Measurements from ENCODE around the gene MST1R. TPM values are rescaled to one million over a fixed set of nuclear protein-coding genes. Genes with fewer than 3 reads are reported as not detected.
A peak's percentile ranks its signal among the peaks of the same experiment; 100 is the strongest.

MST1R gene
- polyA plus RNA-seq, 4 donors, result 0.84 to 1.5 (median 1.3) TPM

DNA sequence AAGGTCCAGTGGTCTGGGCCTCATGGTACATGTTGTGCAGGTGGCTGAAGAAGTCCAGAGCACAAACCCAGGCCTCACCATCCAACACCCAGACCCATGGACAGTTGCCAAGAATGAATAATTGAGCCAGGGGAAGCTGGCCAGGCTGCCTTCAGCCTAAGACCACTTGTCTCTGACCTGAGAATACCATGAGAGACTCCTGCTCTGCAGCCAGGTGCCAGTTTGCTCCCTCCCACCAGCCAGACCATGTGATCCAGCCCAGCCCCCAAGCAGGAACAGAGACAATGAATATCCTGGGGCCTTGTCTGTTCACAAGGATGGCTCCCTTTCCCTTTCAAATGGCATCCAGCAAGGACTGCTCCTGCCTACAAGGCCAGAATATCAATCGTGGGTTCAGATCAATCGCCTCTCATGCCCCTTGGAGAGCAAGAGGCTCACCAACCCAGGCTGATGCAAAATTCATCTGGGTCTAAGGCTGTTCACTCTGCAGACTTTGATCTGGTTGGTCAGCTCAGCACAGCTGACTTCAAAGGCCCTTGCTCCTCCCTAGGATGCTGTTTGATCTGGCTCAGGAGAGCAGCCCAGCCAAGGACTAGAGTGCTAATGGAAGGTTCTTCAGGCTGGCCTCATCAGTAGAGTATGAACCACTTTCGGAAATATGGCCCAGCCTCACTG, 60.7 kb downstream of the MST1R start:
- DNase-seq (ENCODE audit: low read depth in 4 of 4, low spot score in 3 of 4), result no peak

DNA sequence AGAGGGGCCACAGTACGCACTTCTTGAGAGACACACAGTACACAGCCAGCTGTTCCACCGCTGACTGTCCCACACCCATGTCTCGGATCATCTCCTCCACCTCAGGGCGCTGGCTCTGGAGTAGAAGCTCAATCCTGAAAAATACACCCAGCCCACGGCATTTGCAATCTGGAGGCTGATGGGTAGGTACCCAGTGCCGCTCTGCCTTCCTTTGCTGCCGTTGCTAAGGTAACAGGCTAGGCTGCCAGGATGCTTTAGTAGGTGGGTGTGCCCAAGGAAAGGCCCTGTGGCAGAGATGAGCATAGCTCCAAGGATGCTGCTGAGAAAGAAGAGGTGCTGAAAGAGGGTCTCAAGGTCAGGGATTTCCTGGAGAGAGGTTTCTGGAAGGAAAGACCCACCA, 61.9 kb downstream of the MST1R start:
- DNase-seq (ENCODE audit: low read depth in 4 of 4, low spot score in 3 of 4), result no peak

DNA sequence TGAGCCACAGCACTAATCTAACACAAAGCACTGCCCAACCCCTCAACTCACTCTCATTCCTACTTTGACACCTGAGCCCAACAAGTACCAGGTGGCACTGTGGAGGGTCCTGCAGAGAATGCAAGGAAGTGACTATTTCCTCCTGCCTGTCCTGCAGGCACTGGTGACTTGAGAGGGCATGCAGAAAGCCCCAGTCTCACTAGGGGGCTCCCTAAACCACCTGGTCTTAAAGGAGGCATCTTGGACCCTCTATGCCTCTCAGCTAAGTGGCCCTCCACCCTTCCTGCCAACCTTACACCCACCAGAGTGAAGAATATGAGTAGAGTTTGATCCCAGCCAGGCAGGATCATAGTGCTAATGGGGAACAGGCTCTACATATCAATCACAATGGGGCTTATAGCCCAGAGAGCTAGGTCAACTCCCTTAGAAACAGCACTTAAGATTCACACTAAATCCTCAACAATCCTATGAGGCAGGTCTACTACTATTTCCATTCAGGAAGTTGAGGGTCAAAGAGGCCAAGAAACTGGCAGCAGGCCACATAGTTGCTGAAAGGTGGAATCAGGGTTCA, 62.5 kb downstream of the MST1R start:
- DNase-seq (ENCODE audit: low read depth in 4 of 4, low spot score in 3 of 4), result no peak

DNA sequence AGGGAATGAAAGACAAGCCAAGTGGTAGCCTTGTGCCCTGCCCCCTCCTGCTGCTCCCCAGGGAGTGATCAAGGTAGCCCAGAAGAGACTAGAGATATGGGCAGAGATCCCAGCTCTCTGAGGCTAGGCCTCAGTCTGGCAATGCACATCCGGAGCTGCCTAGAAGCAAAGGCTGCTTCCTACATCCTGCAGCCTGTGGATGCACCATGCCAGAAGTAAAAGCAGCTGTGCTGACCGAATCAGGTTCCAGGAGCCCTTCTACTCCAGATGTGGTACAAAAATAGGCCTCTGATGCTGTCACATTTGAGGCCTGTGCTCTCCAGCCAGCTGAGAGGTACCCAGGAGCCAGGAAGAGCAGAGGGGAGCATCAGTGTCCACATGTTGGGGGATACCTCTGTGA, 63.3 kb downstream of the MST1R start:
- no peak for DNase-seq (ENCODE audit: low read depth in 4 of 4, low spot score in 3 of 4)

DNA sequence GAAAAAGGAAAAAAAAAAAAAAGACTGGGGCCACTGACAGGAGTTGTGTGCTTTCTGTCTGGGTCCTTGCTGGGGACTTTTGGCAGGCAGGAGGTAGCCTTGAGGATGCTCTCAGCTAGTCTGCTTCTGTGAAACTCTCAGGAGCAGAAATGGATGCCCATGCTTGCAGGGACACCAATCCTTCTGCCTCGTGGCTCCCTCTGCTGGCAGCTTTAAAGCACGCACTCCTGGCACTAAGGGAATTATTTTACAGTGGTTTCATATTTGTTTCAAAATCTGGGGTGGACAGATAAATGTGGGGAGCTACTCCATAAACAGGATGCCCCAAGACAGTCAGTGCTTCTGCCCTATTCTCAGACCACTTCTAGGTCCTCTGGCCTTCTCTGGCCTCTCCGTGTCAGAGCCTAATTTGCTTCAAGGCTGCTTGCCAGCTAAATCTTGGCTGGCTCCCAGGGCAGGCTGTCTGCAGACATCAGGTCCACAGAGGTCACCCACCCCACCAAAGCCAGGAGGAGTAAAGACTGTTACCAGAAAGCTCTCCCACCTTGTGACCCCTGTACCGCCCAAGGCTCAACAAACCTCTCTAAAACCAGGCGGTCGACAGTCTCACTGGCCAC, 64.4 kb downstream of the MST1R start:
- DNase-seq (ENCODE audit: low read depth in 4 of 4, low spot score in 3 of 4), result peak; percentile 55 to 70 (median 68)

Other genes with a start within 250 kb of the MST1R start
- 100 to 1,000 TPM; 143 to 155 (median 147) TPM for gene APEH, start 229.5 kb downstream of the MST1R start, polyA plus RNA-seq (ENCODE audit: insufficient read length in 4 of 4)
- gene MST1, start 214.4 kb downstream of the MST1R start, polyA plus RNA-seq (ENCODE audit: insufficient read length in 4 of 4), result 100 to 1,000 TPM; 115 to 197 (median 150) TPM
- gene RNF123, start 214.3 kb downstream of the MST1R start, polyA plus RNA-seq (ENCODE audit: insufficient read length in 4 of 4), result 10 to 100 TPM; 35.2 to 38.2 (median 36.8) TPM
- 1 to 10 TPM in 3 of 4 donors, under 1 TPM in 1; 0.94 to 2.6 (median 1.3) TPM for gene AMIGO3, start 184.2 kb downstream of the MST1R start, polyA plus RNA-seq (ENCODE audit: insufficient read length in 4 of 4)
- 10 to 100 TPM; 12.8 to 17.0 (median 14.0) TPM for gene GMPPB, start 179.9 kb downstream of the MST1R start, polyA plus RNA-seq (ENCODE audit: insufficient read length in 4 of 4)
- gene IP6K1, start 117.3 kb downstream of the MST1R start, polyA plus RNA-seq (ENCODE audit: insufficient read length in 4 of 4), result 10 to 100 TPM; 54.0 to 64.2 (median 59.5) TPM
- gene CDHR4, start 104.0 kb downstream of the MST1R start, polyA plus RNA-seq (ENCODE audit: insufficient read length in 4 of 4), result under 1 TPM in 1 of 4 donors, not detected in 3; 0.05 TPM
- gene INKA1, start 100.6 kb downstream of the MST1R start, polyA plus RNA-seq (ENCODE audit: insufficient read length in 4 of 4), result 10 to 100 TPM; 10.3 to 13.1 (median 12.0) TPM
- gene UBA7, start 89.9 kb downstream of the MST1R start, polyA plus RNA-seq (ENCODE audit: insufficient read length in 4 of 4), result 10 to 100 TPM; 35.4 to 45.3 (median 39.2) TPM
- 10 to 100 TPM in 2 of 4 donors, 1 to 10 TPM in 2; 8.6 to 10.4 (median 9.9) TPM for gene TRAIP, start 47.3 kb downstream of the MST1R start, polyA plus RNA-seq (ENCODE audit: insufficient read length in 4 of 4)
- gene CAMKV, start 34.0 kb downstream of the MST1R start, polyA plus RNA-seq (ENCODE audit: insufficient read length in 4 of 4), result under 1 TPM; 0.07 to 0.39 (median 0.15) TPM
- 10 to 100 TPM in 1 of 4 donors, 1 to 10 TPM in 3; 7.1 to 10.8 (median 7.9) TPM for gene MON1A, start 25.9 kb upstream of the MST1R start, polyA plus RNA-seq (ENCODE audit: insufficient read length in 4 of 4)
- 100 to 1,000 TPM in 3 of 4 donors, 10 to 100 TPM in 1; 98.8 to 148 (median 115) TPM for gene RBM6, start 36.3 kb upstream of the MST1R start, polyA plus RNA-seq (ENCODE audit: insufficient read length in 4 of 4)
- gene RBM5, start 185.0 kb upstream of the MST1R start, polyA plus RNA-seq (ENCODE audit: insufficient read length in 4 of 4), result 100 to 1,000 TPM; 231 to 273 (median 235) TPM